Neuronal stem cell (in vitro differentiated cells): ENCODE measurements around the gene TP53RK.

Experiments
- DNase-seq: peaks from one replicate; pipeline ENCODE4 v3.0.0-alpha.2; 2013; ENCODE audit warnings: low spot score
- H2AFZ ChIP-seq: one replicate; pipeline ENCODE4 v1.6.1; 2013; ENCODE audit warnings: mild to moderate bottlenecking, low read length, inconsistent platforms
- H2AK5ac ChIP-seq: 2 replicates; pipeline ENCODE4 v1.6.1; 2013; ENCODE audit warnings: low read depth, mild to moderate bottlenecking, inconsistent platforms, low read length, moderate library complexity, mixed read lengths
- H2BK120ac ChIP-seq: 2 replicates; pipeline ENCODE4 v1.6.1; 2013; ENCODE audit warnings: low read depth, mild to moderate bottlenecking, inconsistent platforms, low read length, moderate library complexity, mixed read lengths
- H2BK12ac ChIP-seq: one replicate; pipeline ENCODE4 v1.6.1; 2013; ENCODE audit warnings: low read length, inconsistent platforms
- H2BK15ac ChIP-seq: 2 replicates; pipeline ENCODE4 v1.6.1; 2013; ENCODE audit warnings: mild to moderate bottlenecking, low read length, inconsistent platforms, mixed read lengths
- H2BK5ac ChIP-seq: one replicate; pipeline ENCODE4 v1.6.1; 2013; ENCODE audit warnings: inconsistent platforms, mild to moderate bottlenecking, low read length, moderate library complexity
- H3K14ac ChIP-seq: one replicate; pipeline ENCODE4 v1.6.1; 2013; ENCODE audit warnings: low read length, inconsistent platforms
- H3K18ac ChIP-seq: 2 replicates; pipeline ENCODE4 v1.6.1; 2013; ENCODE audit warnings: low read length, inconsistent platforms
- H3K23ac ChIP-seq: 2 replicates; pipeline ENCODE4 v1.6.1; 2013; ENCODE audit warnings: low read depth, mild to moderate bottlenecking, mixed read lengths, low read length, inconsistent platforms; ENCODE audit not compliant: poor library complexity
- H3K27ac ChIP-seq: replicated peaks from 3 replicates; pipeline ENCODE4 v1.5.1; 2013; ENCODE audit warnings: low read length, inconsistent platforms
- H3K27me3 ChIP-seq, 3 experiments: 2 replicates each; pipeline ENCODE4 v1.6.1; 2013; ENCODE audit warnings: low read length in 3 of 3, mild to moderate bottlenecking in 2 of 3, inconsistent platforms in 1 of 3, low read depth in 1 of 3, mixed read lengths in 1 of 3, moderate library complexity in 1 of 3; ENCODE audit not compliant: control insufficient read depth in 3 of 3, insufficient read depth in 3 of 3
- H3K36me3 ChIP-seq, 2 donors: replicated peaks in 1 of 2; 2 replicates each; pipeline ENCODE4 v1.6.1; 2013; ENCODE audit warnings: low read length in 2 of 2; ENCODE audit not compliant: control insufficient read depth in 2 of 2, insufficient read depth in 2 of 2
- H3K4ac ChIP-seq: 2 replicates; pipeline ENCODE4 v1.6.1; 2013; ENCODE audit warnings: inconsistent platforms, mild to moderate bottlenecking, low read length, moderate library complexity
- H3K4me1 ChIP-seq, 2 donors: 1 replicate in 1 of 2; 2 replicates in 1 of 2; pipeline ENCODE4 v1.6.1; 2013; ENCODE audit warnings: low read length in 2 of 2, low read depth in 1 of 2; ENCODE audit not compliant: control insufficient read depth in 2 of 2, insufficient read depth in 1 of 2
- H3K4me2 ChIP-seq: one replicate; pipeline ENCODE4 v1.6.1; 2013; ENCODE audit warnings: mild to moderate bottlenecking, low read length, inconsistent platforms; ENCODE audit not compliant: insufficient read depth, poor library complexity, severe bottlenecking
- H3K4me3 ChIP-seq, 2 donors: 2 replicates each; pipeline ENCODE4 v1.5.1; 2013; ENCODE audit warnings: low read length in 2 of 2, mild to moderate bottlenecking in 2 of 2, inconsistent platforms in 1 of 2, moderate library complexity in 1 of 2
- H3K79me1 ChIP-seq: one replicate; pipeline ENCODE4 v1.6.1; 2013; ENCODE audit warnings: low read depth, mild to moderate bottlenecking, inconsistent platforms, low read length, moderate library complexity
- H3K9ac ChIP-seq: one replicate; pipeline ENCODE4 v1.6.1; 2013; ENCODE audit warnings: mild to moderate bottlenecking, low read depth, low read length, inconsistent platforms; ENCODE audit not compliant: poor library complexity
- H3K9me3 ChIP-seq, 2 donors: replicated peaks in 1 of 2; 2 replicates each; pipeline versions ENCODE3 to v1.6.1; 2013; ENCODE audit warnings: low read length in 2 of 2, mild to moderate bottlenecking in 2 of 2, inconsistent platforms in 1 of 2, low read depth in 1 of 2, mixed read lengths in 1 of 2, moderate library complexity in 1 of 2; ENCODE audit not compliant: control insufficient read depth in 2 of 2, insufficient read depth in 1 of 2
- H4K8ac ChIP-seq: one replicate; pipeline ENCODE4 v1.6.1; 2013; ENCODE audit warnings: low read depth, mild to moderate bottlenecking, inconsistent platforms, low read length, moderate library complexity
- H4K91ac ChIP-seq: one replicate; pipeline ENCODE4 v1.6.1; 2013; ENCODE audit warnings: low read length, low read depth, mild to moderate bottlenecking, inconsistent platforms; ENCODE audit not compliant: poor library complexity
- WGBS, 2 donors: extraction: QIAGEN DNeasy Blood & Tissue Kit; methylation state at CpG; one replicate each; pipeline ENCODE4 v1.1.7; 2013; ENCODE audit warnings: missing lambda C conversion rate in 2 of 2, mixed read lengths in 1 of 2; ENCODE audit not compliant: insufficient read length in 2 of 2, insufficient replicate concordance in 1 of 2; ENCODE audit errors: extremely low coverage in 2 of 2; 5-methylcytosine and 5-hydroxymethylcytosine counted together

Gene TP53RK

DNA sequence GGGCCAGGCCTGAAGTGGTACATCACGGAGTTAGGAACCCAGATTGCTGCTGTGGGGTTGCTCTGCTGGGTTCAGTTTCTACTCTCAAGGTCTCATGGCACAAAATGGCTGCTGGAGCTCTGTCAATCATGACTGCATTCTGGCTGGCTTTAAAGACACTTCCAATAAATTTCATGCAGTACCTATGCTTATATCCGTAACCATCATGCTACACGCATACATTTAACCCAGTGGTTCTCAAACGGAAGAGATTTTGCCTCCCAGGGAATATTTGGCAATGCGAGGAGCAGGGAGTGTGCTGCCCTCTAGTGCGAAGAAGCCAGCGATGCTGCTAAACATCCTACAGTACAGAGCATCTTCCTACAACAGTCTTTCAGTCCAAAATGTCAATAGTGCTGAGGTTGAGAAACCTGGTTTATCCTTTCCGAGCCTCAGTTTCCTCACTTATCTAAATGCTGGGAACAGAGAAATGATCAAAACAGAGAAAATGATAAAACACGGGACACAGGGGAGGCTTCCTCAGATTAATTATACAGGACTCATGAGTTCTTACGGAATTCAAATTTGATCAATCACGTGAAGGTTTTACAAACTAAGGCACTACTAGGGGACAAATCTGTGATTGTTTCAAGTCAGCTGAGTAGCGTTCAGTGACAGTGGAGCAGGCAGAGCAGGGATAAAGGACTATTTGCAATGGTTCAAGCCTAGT is 10.6 kb upstream of the TP53RK start:
- Histone ChIP-seq H3K27me3 (no peaks in the 10 kb centered on the region), H3K27ac (no peak overlapping the region), H2AK5ac (no peak overlapping the region), H3K4me2 (no peak overlapping the region), H2BK120ac (no peak overlapping the region), H2BK5ac (no peak overlapping the region), H2BK15ac (no peak overlapping the region), H3K23ac (no peak overlapping the region), H3K14ac (no peak overlapping the region), H3K18ac (no peak overlapping the region), H3K4ac (no peak overlapping the region), H3K36me3 (no peaks in the 10 kb centered on the region), H3K79me1 (no peaks in the 10 kb centered on the region), H3K4me1 (peaks cover 7 to 28% of the 10 kb centered on the region in 2 donors), H3K4me3 (no peak overlapping the region), H4K91ac (no peak overlapping the region), H3K9ac (no peak overlapping the region), H2BK12ac (no peak overlapping the region), H2AFZ (no peak overlapping the region), H4K8ac (no peak overlapping the region), H3K9me3 (peaks cover 0 to 5% of the 10 kb centered on the region in 2 donors)
- no peak for DNase-seq
- WGBS, 2 donors: no CpG with 5 or more reads among the region's 12 CpGs

DNA sequence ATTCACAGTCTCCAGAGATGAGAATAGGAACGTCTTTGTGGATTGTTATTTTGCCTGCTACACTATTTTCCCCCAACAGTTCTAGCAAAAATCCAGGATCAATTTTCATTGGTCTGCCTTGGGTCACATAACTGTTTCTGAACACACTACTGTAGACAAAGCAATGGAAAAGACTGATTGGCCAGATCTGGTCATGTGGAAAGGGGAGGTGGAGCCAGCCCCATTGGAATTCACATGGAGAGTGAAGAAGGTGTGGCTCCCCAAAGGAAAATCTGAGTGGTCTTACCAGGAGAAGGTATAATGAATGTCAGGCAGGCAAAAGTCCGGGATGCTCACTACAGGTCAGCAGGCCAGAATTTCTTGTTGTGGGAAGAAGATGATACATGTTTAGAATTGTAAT is 9.5 kb upstream of the TP53RK start:
- no peak for DNase-seq
- Histone ChIP-seq H2AFZ (no peak overlapping the region), H4K91ac (no peak overlapping the region), H3K4me1 (peaks cover 4 to 32% of the 10 kb centered on the region in 2 donors), H3K36me3 (no peaks in the 10 kb centered on the region), H3K4me2 (no peak overlapping the region), H2BK15ac (no peak overlapping the region), H3K4ac (no peak overlapping the region), H2BK12ac (no peak overlapping the region), H2BK5ac (no peak overlapping the region), H3K27me3 (no peaks in the 10 kb centered on the region), H3K27ac (no peak overlapping the region), H3K23ac (no peak overlapping the region), H3K14ac (no peak overlapping the region), H2AK5ac (no peak overlapping the region), H3K4me3 (no peak overlapping the region), H3K18ac (no peak overlapping the region), H2BK120ac (no peak overlapping the region), H4K8ac (no peak overlapping the region), H3K9ac (no peak overlapping the region), H3K9me3 (peaks cover 0 to 5% of the 10 kb centered on the region in 2 donors), H3K79me1 (no peaks in the 10 kb centered on the region)
- no CpG with 5 or more reads among the region's 2 CpGs for WGBS, 2 donors

DNA sequence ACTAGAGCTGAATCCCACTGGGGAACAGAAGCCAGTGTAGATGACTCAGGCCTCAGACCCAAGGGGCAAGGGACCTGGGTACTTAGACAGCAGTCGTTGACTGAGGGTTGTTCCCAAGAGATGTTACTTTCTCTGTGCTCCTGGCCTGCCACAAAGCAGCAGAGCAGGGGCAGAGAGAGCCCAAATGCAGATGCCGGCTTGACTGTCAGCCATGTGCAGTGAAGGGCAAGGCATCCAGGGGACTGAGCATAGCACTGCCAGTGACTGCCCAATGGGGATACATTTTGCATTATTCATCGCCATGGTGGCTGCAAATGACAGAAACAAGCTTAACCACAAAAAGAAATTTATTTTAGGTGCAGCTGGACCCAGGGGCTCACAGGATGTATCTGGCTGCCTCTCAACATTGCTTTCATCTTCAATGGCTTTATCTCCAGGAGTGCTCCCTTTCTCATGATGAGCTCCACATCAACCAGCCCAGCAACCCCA is 7.6 kb upstream of the TP53RK start:
- Histone ChIP-seq H4K8ac (no peak overlapping the region), H3K27ac (no peak overlapping the region), H3K79me1 (no peaks in the 10 kb centered on the region), H2BK120ac (no peak overlapping the region), H3K4me1 (peaks cover 4 to 32% of the 10 kb centered on the region in 2 donors), H3K18ac (no peak overlapping the region), H2BK5ac (no peak overlapping the region), H3K9me3 (peaks cover 0 to 5% of the 10 kb centered on the region in 2 donors), H3K36me3 (no peaks in the 10 kb centered on the region), H2AFZ (peak overlapping the region; percentile 14), H3K4ac (no peak overlapping the region), H3K4me2 (no peak overlapping the region), H3K27me3 (no peaks in the 10 kb centered on the region), H3K14ac (no peak overlapping the region), H3K9ac (no peak overlapping the region), H2BK15ac (peak overlapping the region; percentile 27), H3K23ac (no peak overlapping the region), H3K4me3 (no peak overlapping the region), H2AK5ac (peak overlapping the region; percentile 54), H4K91ac (no peak overlapping the region), H2BK12ac (no peak overlapping the region)
- WGBS, 2 donors: no CpG with 5 or more reads among the region's 3 CpGs
- DNase-seq: no peak

DNA sequence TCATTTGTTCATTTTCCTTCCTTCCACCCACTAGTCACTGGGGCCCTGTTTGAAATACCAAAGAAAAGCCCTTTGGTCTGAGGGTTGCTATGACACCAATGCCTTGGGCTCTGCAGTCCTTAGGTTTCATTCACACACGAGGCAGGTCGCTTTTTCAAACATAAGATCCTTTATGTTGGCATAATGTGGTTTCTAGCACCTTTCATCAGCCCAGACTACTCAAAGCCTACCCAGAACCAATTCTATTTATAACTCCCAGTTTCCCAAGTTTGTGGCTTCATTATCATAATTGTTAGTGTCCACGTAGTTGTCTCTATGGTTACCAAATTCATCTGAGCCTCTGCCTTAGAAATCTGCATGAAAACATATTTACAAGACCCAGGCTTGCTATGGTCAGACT is 6.6 kb upstream of the TP53RK start:
- no peak overlapping the region for H3K9ac ChIP-seq
- H3K79me1 ChIP-seq: no peaks in the 10 kb centered on the region
- H3K4ac ChIP-seq: no peak overlapping the region
- no peak overlapping the region for H3K27ac ChIP-seq
- peak overlapping the region; percentile 0 for H2AFZ ChIP-seq
- WGBS, 2 donors: no CpG with 5 or more reads among the region's 3 CpGs
- no peak overlapping the region for H3K18ac ChIP-seq
- peaks cover 0 to 5% of the 10 kb centered on the region in 2 donors for H3K9me3 ChIP-seq
- H3K14ac ChIP-seq: no peak overlapping the region
- H4K8ac ChIP-seq: no peak overlapping the region
- no peaks in the 10 kb centered on the region for H3K27me3 ChIP-seq
- H2BK5ac ChIP-seq: no peak overlapping the region
- H3K4me2 ChIP-seq: no peak overlapping the region
- H2BK12ac ChIP-seq: no peak overlapping the region
- H3K4me1 ChIP-seq: peaks cover 4 to 32% of the 10 kb centered on the region in 2 donors
- H4K91ac ChIP-seq: no peak overlapping the region
- no peak overlapping the region for H2AK5ac ChIP-seq
- no peak overlapping the region for H2BK15ac ChIP-seq
- no peaks in the 10 kb centered on the region for H3K36me3 ChIP-seq
- no peak overlapping the region for H2BK120ac ChIP-seq
- no peak for DNase-seq
- H3K4me3 ChIP-seq: no peak overlapping the region
- no peak overlapping the region for H3K23ac ChIP-seq
